A549 (cell line): ENCODE results near the gene SND1. TPM values are rescaled to one million over a fixed set of nuclear protein-coding genes. Genes with fewer than 3 reads are reported as not detected.

Source experiments
- ATAC-seq, 2 experiments: fragments of 200-7000 bp in 1 of 2; fragments of >200 bp in 1 of 2; cut with Nextera tagmentation in 1 of 2; cut with Tn5 transposase in 1 of 2; 3 replicates each; pipeline versions ENCODE4 v1.8.0 to v1.9.1; 2018 to 2020; ENCODE audit warnings: mild to moderate bottlenecking in 1 of 2, moderate library complexity in 1 of 2
- CTCF ChIA-PET: fragments of 300-600 bp; sonication (Branson Sonifier 250); formaldehyde crosslinking; extraction: SDS; loops from one replicate; lab custom pipeline; 2021; ENCODE audit warnings: antibody characterized with exemption, inconsistent platforms; lab: Yijun Ruan, JAX
- POLR2A ChIA-PET: fragments of 350-600 bp; formaldehyde crosslinking; extraction: SDS; loops from one replicate; lab custom pipeline; 2021; ENCODE audit warnings: antibody characterized with exemption, inconsistent platforms; lab: Yijun Ruan, JAX
- DNase-seq, 2 experiments: peaks; one replicate each; pipeline versions ENCODE4 v3.0.0 to v3.0.0-alpha.2; 2011 to 2016; ENCODE audit warnings: low read depth in 1 of 2, low spot score in 1 of 2
- FAIRE-seq: peaks from 2 replicates; lab custom pipeline; 2011; peaks lifted over from hg19 to GRCh38; lab: Jason Lieb, UNC
- H3K27ac ChIP-seq, 2 experiments: fragments of >200 bp; sonication (Bioruptor Twin); formaldehyde crosslinking; 3 replicates each; pipeline ENCODE4 v1.5.1; 2016 to 2017
- H3K4me1 ChIP-seq: fragments of >200 bp; sonication (Bioruptor Twin); formaldehyde crosslinking; 3 replicates; pipeline ENCODE4 v1.6.1; 2016
- H3K4me2 ChIP-seq: fragments of >200 bp; sonication (Bioruptor Twin); formaldehyde crosslinking; 3 replicates; pipeline ENCODE4 v1.6.1; 2016
- H3K4me3 ChIP-seq: fragments of >200 bp; sonication (Bioruptor Twin); formaldehyde crosslinking; 3 replicates; pipeline ENCODE4 v1.5.1; 2016
- H3K9me3 ChIP-seq: fragments of >200 bp; sonication (Bioruptor Twin); formaldehyde crosslinking; 3 replicates; pipeline ENCODE4 v1.6.1; 2016
- CHD2 ChIP-seq: fragments of 150-350 bp; IDR thresholded peaks from 2 replicates; pipeline ENCODE4 v1.6.1; 2014; ENCODE audit warnings: low read length; ENCODE audit not compliant: partially characterized antibody
- CTCF ChIP-seq: fragments of >200 bp; sonication (Bioruptor Twin); formaldehyde crosslinking; IDR thresholded peaks from 3 replicates; pipeline ENCODE4 v1.5.1; 2016
- EHF ChIP-seq: fragments of 250-450 bp; sonication (Bioruptor Pico); IDR thresholded peaks from 2 replicates; pipeline ENCODE4 v1.5.0; 2020; ENCODE audit warnings: mild to moderate bottlenecking
- HOXA7 ChIP-seq: fragments of 250-450 bp; sonication (Bioruptor Pico); IDR thresholded peaks from 2 replicates; pipeline ENCODE4 v1.5.0; 2020; ENCODE audit warnings: mild to moderate bottlenecking, moderate library complexity
- HOXB5 ChIP-seq: fragments of 250-450 bp; sonication (Bioruptor Pico); IDR thresholded peaks from 2 replicates; pipeline ENCODE4 v1.5.0; 2020; ENCODE audit warnings: mild to moderate bottlenecking, moderate library complexity
- KDM5A ChIP-seq: fragments of 200-600 bp; sonication (generic); IDR thresholded peaks from 2 replicates; pipeline ENCODE4 v1.6.1; 2016; ENCODE audit warnings: antibody characterized with exemption, mild to moderate bottlenecking
- MAFK ChIP-seq: fragments of 450-650 bp; IDR thresholded peaks from 2 replicates; pipeline ENCODE4 v1.6.1; 2014; ENCODE audit not compliant: partially characterized antibody
- MAX ChIP-seq: IDR thresholded peaks from 2 replicates; pipeline ENCODE4 v1.6.1; 2012
- MAZ ChIP-seq: fragments of 150-350 bp; IDR thresholded peaks from 2 replicates; pipeline ENCODE4 v1.6.1; 2014; ENCODE audit warnings: antibody characterized with exemption, low read depth, low read length, borderline replicate concordance
- NPAS2 ChIP-seq: fragments of 250-450 bp; sonication (Bioruptor Pico); IDR thresholded peaks from 2 replicates; pipeline ENCODE4 v1.8.0; 2022; ENCODE audit warnings: mild to moderate bottlenecking, moderate library complexity, borderline replicate concordance
- NR3C1 ChIP-seq: fragments of >200 bp; sonication (Bioruptor Twin); formaldehyde crosslinking; IDR thresholded peaks from 3 replicates; pipeline ENCODE4 v1.6.1; 2017
- RAD21 ChIP-seq, 2 experiments: fragments of >200 bp in 1 of 2; sonication (Bioruptor Twin) in 1 of 2; formaldehyde crosslinking in 1 of 2; IDR thresholded peaks in 1 of 2; conservative IDR thresholded peaks in 1 of 2; 2 replicates in 1 of 2; 3 replicates in 1 of 2; pipeline ENCODE4 v1.6.1; 2012 to 2018; ENCODE audit warnings: inconsistent platforms in 1 of 2
- RCOR1 ChIP-seq: fragments of 150-350 bp; IDR thresholded peaks from 2 replicates; pipeline ENCODE4 v1.6.1; 2014; ENCODE audit warnings: antibody characterized with exemption, low read length, low read depth
- RFX5 ChIP-seq: fragments of 450-650 bp; IDR thresholded peaks from 2 replicates; pipeline ENCODE4 v1.7.1; 2014; ENCODE audit warnings: antibody characterized with exemption, mild to moderate bottlenecking, moderate library complexity
- SMC3 ChIP-seq: fragments of >200 bp; sonication (Bioruptor Twin); formaldehyde crosslinking; IDR thresholded peaks from 3 replicates; pipeline ENCODE4 v1.6.1; 2018; ENCODE audit warnings: inconsistent platforms
- TP53 ChIP-seq: fragments of 250-450 bp; sonication (Bioruptor Pico); IDR thresholded peaks from 2 replicates; pipeline ENCODE4 v1.5.0; 2021; ENCODE audit warnings: mild to moderate bottlenecking, moderate library complexity
- ZFP36 ChIP-seq: fragments of 450-650 bp; IDR thresholded peaks from 2 replicates; pipeline ENCODE4 v1.6.1; 2014; ENCODE audit warnings: borderline replicate concordance; ENCODE audit not compliant: partially characterized antibody
- ZNF302 ChIP-seq: fragments of 250-450 bp; sonication (Bioruptor Pico); IDR thresholded peaks from 2 replicates; pipeline ENCODE4 v1.9.0; 2021; ENCODE audit warnings: inconsistent platforms, mild to moderate bottlenecking, moderate library complexity
- WGBS: methylation state at CpG from one replicate; pipeline ENCODE4 v1.1.6; 2017; ENCODE audit errors: missing lambda C conversion rate; 5-methylcytosine and 5-hydroxymethylcytosine counted together
- polyA plus RNA-seq, 4 experiments: library from polyadenylated mRNA; depleted of rRNA in 3 of 4; stranded (reverse); fragments of >200 nt; fragmentation: RNase III in 1 of 4; extraction: RNeasy Plus Mini Kit Qiagen cat#74134 plus additional on column Dnase treatment in 1 of 4; gene quantifications; 2 replicates in 3 of 4; 3 replicates in 1 of 4; pipeline ENCODE4 v1.2.3, GENCODE V29; 2011 to 2017
- TF ChIP-seq, protein P1 (sequence below): IDR thresholded peaks from 2 replicates; pipeline ENCODE4 v1.6.1; 2012

Gene SND1
- polyA plus RNA-seq, 2 of the 4 experiments (the other 2 are of a cell fraction): 102 to 138 TPM

GRCh38 chr7:128019288-128019687 is 367.3 kb downstream of the SND1 start:
- WGBS: 95% methylated on average over 3 of the region's 3 CpGs
- ATAC-seq (no peak), DNase-seq (no peak), FAIRE-seq (no peak)
- H3K4me1 ChIP-seq: peaks cover 38% of the 10 kb centered on the region
- H3K27ac ChIP-seq: no peak overlapping the region
- H3K9me3 ChIP-seq: no peaks in the 10 kb centered on the region
- H3K4me3 ChIP-seq: no peak overlapping the region
- ChIA-PET POLR2A (no interaction called here), CTCF (interaction anchor here (1.1 to 1.5 kb wide), 3 partner anchors 11 to 190 kb away, joined by 3 to 6 read pairs (median 4); no protein-coding TSS in a partner anchor)
- H3K4me2 ChIP-seq: no peak overlapping the region
- TF ChIP-seq ZFP36: no peak
- no peak for TF ChIP-seq MAX
- TF ChIP-seq MAFK: no peak
- TF ChIP-seq KDM5A: no peak
- TF ChIP-seq SMC3: no peak
- no peak for TF ChIP-seq RCOR1
- no peak for TF ChIP-seq RFX5
- no peak for TF ChIP-seq CHD2

GRCh38 chr7:128020159-128020558 is 368.2 kb downstream of the SND1 start:
- POLR2A ChIA-PET: no interaction called here
- FAIRE-seq (no peak), ATAC-seq (peak in 1 of 2 experiments; percentile 39; a peak in 3 of 6 replicates), DNase-seq (peak in 1 of 2 experiments; percentile 48)
- H3K4me3 ChIP-seq: no peak overlapping the region
- CTCF ChIA-PET: interaction anchor here (0.9 to 1.5 kb wide), 4 partner anchors 12 to 189 kb away, joined by 3 to 6 read pairs (median 4); no protein-coding TSS in a partner anchor
- H3K27ac ChIP-seq: no peak overlapping the region
- no peaks in the 10 kb centered on the region for H3K9me3 ChIP-seq
- H3K4me2 ChIP-seq: no peak overlapping the region
- peaks cover 47% of the 10 kb centered on the region for H3K4me1 ChIP-seq
- TF ChIP-seq RAD21 (conservative IDR thresholded peaks at IDR 0.05 in 1 of 2, IDR thresholded peaks at IDR 0.05 in 1 of 2) (0 out of 5 replicates have a peak, but pooled peaks of 1 of the 2 experiments have one; percentile 6), MAZ (no peak), NPAS2 (no peak), EHF (CRISPR knock-in tag) (no peak), CTCF (peak; percentile 50)
- 78% methylated on average over 6 of the region's 6 CpGs for WGBS

DNA sequence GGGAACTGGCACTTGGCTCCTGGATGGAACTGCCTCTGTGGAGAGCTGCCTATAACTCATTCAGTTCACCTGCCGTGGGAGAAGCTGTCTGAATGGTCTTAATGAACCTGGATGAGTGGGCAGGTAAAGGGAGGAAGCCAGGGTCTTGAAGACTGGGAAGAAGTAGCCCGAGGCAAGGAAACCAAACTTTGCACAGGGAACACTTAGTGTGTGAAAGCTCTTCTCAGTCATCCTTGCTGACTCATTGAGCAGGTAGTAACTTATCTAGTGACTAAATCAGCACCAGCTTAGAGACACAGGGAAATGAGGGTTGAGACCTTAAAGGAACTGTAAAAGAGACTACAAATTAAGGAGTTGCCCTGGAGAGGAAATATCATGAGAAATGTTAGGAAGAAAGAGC is 369.4 kb downstream of the SND1 start:
- no peak for FAIRE-seq
- peak; percentile 40 to 43; a peak in 2 of 6 replicates for ATAC-seq
- Histone ChIP-seq H3K27ac (peak overlapping the region; percentile 48 to 69; a peak in 5 of 6 replicates), H3K9me3 (no peaks in the 10 kb centered on the region)
- 31% methylated on average over 2 of the region's 2 CpGs for WGBS
- peak in 1 of 2 experiments; percentile 54 for DNase-seq
- no peak for TF ChIP-seq HOXB5 (CRISPR knock-in tag)
- TF ChIP-seq TP53 (CRISPR knock-in tag): no peak
- TF ChIP-seq HOXA7 (CRISPR knock-in tag): no peak
- TF ChIP-seq NR3C1: no peak
- TF ChIP-seq, protein P1, sequence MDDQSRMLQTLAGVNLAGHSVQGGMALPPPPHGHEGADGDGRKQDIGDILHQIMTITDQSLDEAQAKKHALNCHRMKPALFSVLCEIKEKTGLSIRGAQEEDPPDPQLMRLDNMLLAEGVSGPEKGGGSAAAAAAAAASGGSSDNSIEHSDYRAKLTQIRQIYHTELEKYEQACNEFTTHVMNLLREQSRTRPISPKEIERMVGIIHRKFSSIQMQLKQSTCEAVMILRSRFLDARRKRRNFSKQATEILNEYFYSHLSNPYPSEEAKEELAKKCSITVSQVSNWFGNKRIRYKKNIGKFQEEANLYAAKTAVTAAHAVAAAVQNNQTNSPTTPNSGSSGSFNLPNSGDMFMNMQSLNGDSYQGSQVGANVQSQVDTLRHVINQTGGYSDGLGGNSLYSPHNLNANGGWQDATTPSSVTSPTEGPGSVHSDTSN: no peak
- TF ChIP-seq RAD21 (conservative IDR thresholded peaks at IDR 0.05 in 1 of 2, IDR thresholded peaks at IDR 0.05 in 1 of 2): no peak
- TF ChIP-seq CTCF: no peak
- no peak for TF ChIP-seq ZNF302 (CRISPR knock-in tag)
- TF ChIP-seq, all 56 proteins: peak for 0
- H3K4me1 ChIP-seq: peaks cover 56% of the 10 kb centered on the region
- CTCF ChIA-PET: no interaction called here
- POLR2A ChIA-PET: no interaction called here
- H3K4me3 ChIP-seq: no peak overlapping the region
- H3K4me2 ChIP-seq: peak overlapping the region; percentile 22
